ENCODE measurements around the gene UFC1. TPM values are rescaled to one million over a fixed set of nuclear protein-coding genes. Genes with fewer than 3 reads are reported as not detected.
A peak's percentile ranks its signal among the peaks of the same experiment; 100 is the strongest.

UFC1 gene
- total and polyA plus RNA-seq, 2 of the 13 experiments (the other 11 are each of a cell fraction or from before 2014, with no cell fraction given), result 72.8 to 85.2 TPM

- TF ChIP-seq, protein P1, sequence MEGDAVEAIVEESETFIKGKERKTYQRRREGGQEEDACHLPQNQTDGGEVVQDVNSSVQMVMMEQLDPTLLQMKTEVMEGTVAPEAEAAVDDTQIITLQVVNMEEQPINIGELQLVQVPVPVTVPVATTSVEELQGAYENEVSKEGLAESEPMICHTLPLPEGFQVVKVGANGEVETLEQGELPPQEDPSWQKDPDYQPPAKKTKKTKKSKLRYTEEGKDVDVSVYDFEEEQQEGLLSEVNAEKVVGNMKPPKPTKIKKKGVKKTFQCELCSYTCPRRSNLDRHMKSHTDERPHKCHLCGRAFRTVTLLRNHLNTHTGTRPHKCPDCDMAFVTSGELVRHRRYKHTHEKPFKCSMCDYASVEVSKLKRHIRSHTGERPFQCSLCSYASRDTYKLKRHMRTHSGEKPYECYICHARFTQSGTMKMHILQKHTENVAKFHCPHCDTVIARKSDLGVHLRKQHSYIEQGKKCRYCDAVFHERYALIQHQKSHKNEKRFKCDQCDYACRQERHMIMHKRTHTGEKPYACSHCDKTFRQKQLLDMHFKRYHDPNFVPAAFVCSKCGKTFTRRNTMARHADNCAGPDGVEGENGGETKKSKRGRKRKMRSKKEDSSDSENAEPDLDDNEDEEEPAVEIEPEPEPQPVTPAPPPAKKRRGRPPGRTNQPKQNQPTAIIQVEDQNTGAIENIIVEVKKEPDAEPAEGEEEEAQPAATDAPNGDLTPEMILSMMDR (CRISPR knock-in tag; IDR thresholded peaks at IDR 0.05), result no peak
- TF ChIP-seq CEBPB (IDR thresholded peaks at IDR 0.05; ENCODE audit: borderline replicate concordance, low read depth, low read length) (no peak), ZNF251 (CRISPR knock-in tag; IDR thresholded peaks at IDR 0.05) (no peak), ZNF607 (CRISPR knock-in tag; IDR thresholded peaks at IDR 0.05; ENCODE audit: borderline replicate concordance) (peak; percentile 36; the same call in 1 of the 2 replicates), SALL1 (CRISPR knock-in tag; IDR thresholded peaks at IDR 0.05) (peak; percentile 55; the same call in 1 of the 2 replicates), DZIP1 (CRISPR knock-in tag; IDR thresholded peaks at IDR 0.05) (no peak), KLF6 (CRISPR knock-in tag; IDR thresholded peaks at IDR 0.05) (0 out of 2 replicates have a peak, but pooled peaks have one; percentile 41), HNRNPUL1 (IDR thresholded peaks at IDR 0.05; ENCODE audit: low read depth, low read length) (no peak), ISX (CRISPR knock-in tag; conservative IDR thresholded peaks at IDR 0.05) (no peak), TBX2 (CRISPR knock-in tag; IDR thresholded peaks at IDR 0.05; ENCODE audit: borderline replicate concordance) (peak; percentile 55), ZNF547 (CRISPR knock-in tag; IDR thresholded peaks at IDR 0.05) (0 out of 2 replicates have a peak, but pooled peaks have one; percentile 46), NFKBIZ (CRISPR knock-in tag; IDR thresholded peaks at IDR 0.05) (no peak), ARNT (IDR thresholded peaks at IDR 0.05) (no peak), ZMYM2 (CRISPR knock-in tag; IDR thresholded peaks at IDR 0.05) (no peak), ZNF879 (CRISPR knock-in tag; IDR thresholded peaks at IDR 0.05) (no peak), EED (CRISPR knock-in tag; IDR thresholded peaks at IDR 0.05) (no peak), TSC22D2 (CRISPR knock-in tag; IDR thresholded peaks at IDR 0.05; ENCODE audit: borderline replicate concordance) (no peak), TCF7L2 (IDR thresholded peaks at IDR 0.05; ENCODE audit: low read depth, low read length) (no peak), ZNF414 (CRISPR knock-in tag; IDR thresholded peaks at IDR 0.05) (no peak), GZF1 (CRISPR knock-in tag; IDR thresholded peaks at IDR 0.05) (no peak), HNF1B (CRISPR knock-in tag; IDR thresholded peaks at IDR 0.05) (peak; percentile 54), BRCA1 (CRISPR knock-in tag; IDR thresholded peaks at IDR 0.05) (no peak)
- TF ChIP-seq, protein P2, sequence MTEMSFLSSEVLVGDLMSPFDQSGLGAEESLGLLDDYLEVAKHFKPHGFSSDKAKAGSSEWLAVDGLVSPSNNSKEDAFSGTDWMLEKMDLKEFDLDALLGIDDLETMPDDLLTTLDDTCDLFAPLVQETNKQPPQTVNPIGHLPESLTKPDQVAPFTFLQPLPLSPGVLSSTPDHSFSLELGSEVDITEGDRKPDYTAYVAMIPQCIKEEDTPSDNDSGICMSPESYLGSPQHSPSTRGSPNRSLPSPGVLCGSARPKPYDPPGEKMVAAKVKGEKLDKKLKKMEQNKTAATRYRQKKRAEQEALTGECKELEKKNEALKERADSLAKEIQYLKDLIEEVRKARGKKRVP (CRISPR knock-in tag; IDR thresholded peaks at IDR 0.05), result no peak
These were observed 5.5 kb downstream of the UFC1 start, which contains the start of gene USP21 (continued) for GRCh38 chr1:161159087-161159912.

Measured in HepG2 (cell line).